ENCODE results near the gene SLC9A9.
A peak's percentile ranks its signal among the peaks of the same experiment; 100 is the strongest.

DNA sequence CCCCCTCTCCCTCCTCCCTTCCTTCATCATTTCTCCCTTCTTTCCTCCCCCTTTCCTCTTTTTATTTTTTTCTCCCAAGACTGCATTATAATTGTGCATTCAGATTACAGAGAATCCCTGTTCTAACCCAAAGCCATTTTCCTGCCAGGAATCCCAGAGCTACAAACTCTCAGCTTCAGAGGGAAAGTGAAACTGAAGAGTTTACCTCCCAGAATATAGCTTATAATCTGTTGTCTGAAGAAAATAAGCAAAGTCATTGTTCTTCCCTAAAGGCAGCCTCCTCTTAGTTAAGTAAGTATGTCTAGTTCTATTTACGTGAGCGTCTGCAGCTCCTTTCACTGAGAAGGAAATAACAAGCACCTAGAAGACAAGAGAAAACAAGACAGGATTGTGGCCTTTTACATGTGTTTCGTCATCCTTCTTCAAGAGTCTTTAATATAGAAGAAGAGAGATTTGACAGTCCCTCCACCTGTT lies 631.5 kb downstream of the SLC9A9 start:
- TF ChIP-seq, protein P1, sequence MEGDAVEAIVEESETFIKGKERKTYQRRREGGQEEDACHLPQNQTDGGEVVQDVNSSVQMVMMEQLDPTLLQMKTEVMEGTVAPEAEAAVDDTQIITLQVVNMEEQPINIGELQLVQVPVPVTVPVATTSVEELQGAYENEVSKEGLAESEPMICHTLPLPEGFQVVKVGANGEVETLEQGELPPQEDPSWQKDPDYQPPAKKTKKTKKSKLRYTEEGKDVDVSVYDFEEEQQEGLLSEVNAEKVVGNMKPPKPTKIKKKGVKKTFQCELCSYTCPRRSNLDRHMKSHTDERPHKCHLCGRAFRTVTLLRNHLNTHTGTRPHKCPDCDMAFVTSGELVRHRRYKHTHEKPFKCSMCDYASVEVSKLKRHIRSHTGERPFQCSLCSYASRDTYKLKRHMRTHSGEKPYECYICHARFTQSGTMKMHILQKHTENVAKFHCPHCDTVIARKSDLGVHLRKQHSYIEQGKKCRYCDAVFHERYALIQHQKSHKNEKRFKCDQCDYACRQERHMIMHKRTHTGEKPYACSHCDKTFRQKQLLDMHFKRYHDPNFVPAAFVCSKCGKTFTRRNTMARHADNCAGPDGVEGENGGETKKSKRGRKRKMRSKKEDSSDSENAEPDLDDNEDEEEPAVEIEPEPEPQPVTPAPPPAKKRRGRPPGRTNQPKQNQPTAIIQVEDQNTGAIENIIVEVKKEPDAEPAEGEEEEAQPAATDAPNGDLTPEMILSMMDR (IDR thresholded peaks at IDR 0.05; ENCODE audit: low read depth, low read length, missing input control), result no peak
- TF ChIP-seq TAF1 (conservative IDR thresholded peaks at IDR 0.05) (no peak), JUND (IDR thresholded peaks at IDR 0.05) (no peak), YY1 (IDR thresholded peaks at IDR 0.05) (no peak), GABPA (IDR thresholded peaks at IDR 0.05 in 1 of 2, conservative IDR thresholded peaks at IDR 0.05 in 1 of 2) (no peak), RAD21 (IDR thresholded peaks at IDR 0.05) (peak in 1 of 2 donors; percentile 4), EGR1 (IDR thresholded peaks at IDR 0.05; ENCODE audit: low read depth in 2 of 2) (no peak), FOXA1 (IDR thresholded peaks at IDR 0.05) (no peak), SP1 (IDR thresholded peaks at IDR 0.05) (no peak), NR2F2 (IDR thresholded peaks at IDR 0.05) (no peak), HNF4A (conservative IDR thresholded peaks at IDR 0.05) (no peak)
- TF ChIP-seq, protein P2, sequence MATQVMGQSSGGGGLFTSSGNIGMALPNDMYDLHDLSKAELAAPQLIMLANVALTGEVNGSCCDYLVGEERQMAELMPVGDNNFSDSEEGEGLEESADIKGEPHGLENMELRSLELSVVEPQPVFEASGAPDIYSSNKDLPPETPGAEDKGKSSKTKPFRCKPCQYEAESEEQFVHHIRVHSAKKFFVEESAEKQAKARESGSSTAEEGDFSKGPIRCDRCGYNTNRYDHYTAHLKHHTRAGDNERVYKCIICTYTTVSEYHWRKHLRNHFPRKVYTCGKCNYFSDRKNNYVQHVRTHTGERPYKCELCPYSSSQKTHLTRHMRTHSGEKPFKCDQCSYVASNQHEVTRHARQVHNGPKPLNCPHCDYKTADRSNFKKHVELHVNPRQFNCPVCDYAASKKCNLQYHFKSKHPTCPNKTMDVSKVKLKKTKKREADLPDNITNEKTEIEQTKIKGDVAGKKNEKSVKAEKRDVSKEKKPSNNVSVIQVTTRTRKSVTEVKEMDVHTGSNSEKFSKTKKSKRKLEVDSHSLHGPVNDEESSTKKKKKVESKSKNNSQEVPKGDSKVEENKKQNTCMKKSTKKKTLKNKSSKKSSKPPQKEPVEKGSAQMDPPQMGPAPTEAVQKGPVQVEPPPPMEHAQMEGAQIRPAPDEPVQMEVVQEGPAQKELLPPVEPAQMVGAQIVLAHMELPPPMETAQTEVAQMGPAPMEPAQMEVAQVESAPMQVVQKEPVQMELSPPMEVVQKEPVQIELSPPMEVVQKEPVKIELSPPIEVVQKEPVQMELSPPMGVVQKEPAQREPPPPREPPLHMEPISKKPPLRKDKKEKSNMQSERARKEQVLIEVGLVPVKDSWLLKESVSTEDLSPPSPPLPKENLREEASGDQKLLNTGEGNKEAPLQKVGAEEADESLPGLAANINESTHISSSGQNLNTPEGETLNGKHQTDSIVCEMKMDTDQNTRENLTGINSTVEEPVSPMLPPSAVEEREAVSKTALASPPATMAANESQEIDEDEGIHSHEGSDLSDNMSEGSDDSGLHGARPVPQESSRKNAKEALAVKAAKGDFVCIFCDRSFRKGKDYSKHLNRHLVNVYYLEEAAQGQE (IDR thresholded peaks at IDR 0.05), result no peak
- TF ChIP-seq, protein P3, sequence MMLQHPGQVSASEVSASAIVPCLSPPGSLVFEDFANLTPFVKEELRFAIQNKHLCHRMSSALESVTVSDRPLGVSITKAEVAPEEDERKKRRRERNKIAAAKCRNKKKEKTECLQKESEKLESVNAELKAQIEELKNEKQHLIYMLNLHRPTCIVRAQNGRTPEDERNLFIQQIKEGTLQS (IDR thresholded peaks at IDR 0.05), result no peak
- TF ChIP-seq, protein P4, sequence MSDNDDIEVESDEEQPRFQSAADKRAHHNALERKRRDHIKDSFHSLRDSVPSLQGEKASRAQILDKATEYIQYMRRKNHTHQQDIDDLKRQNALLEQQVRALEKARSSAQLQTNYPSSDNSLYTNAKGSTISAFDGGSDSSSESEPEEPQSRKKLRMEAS (IDR thresholded peaks at IDR 0.05), result no peak
